Natural killer cell treated with Interleukin-12 subunit alpha and Interleukin-12 subunit beta and Interleukin-15 and Interleukin-18, amount 100 ng/mL, for 72 hours (primary cell): ENCODE results near the gene RAP1GAP. TPM values are rescaled to one million over a fixed set of nuclear protein-coding genes. Genes with fewer than 3 reads are reported as not detected.

ENCODE experiments used
- ATAC-seq, 2 donors: fragments of 150-1000 bp; cut with Tn5 transposase in 1 of 2; sonication (Bioruptor Pico), chemical (Tn5 transposase) in 1 of 2; 2 replicates each; pipeline ENCODE4 v1.10.0; 2021
- DNase-seq: peaks from one replicate; pipeline ENCODE4 v3.0.0; 2022; ENCODE audit warnings: low spot score
- H3K27ac Mint-ChIP-seq, 2 donors: 1 replicate in 1 of 2; 2 replicates in 1 of 2; pipeline ENCODE4 v1.8.0; 2022; ENCODE audit warnings: mixed read lengths in 2 of 2, mild to moderate bottlenecking in 1 of 2, moderate library complexity in 1 of 2
- H3K27me3 Mint-ChIP-seq, 2 donors: 1 replicate in 1 of 2; 2 replicates in 1 of 2; pipeline ENCODE4 v1.8.0; 2022; ENCODE audit warnings: mixed read lengths in 2 of 2
- H3K36me3 Mint-ChIP-seq: one replicate; pipeline ENCODE4 v1.8.0; 2022; ENCODE audit warnings: mixed read lengths
- H3K4me1 Mint-ChIP-seq, 2 donors: 1 replicate in 1 of 2; 2 replicates in 1 of 2; pipeline ENCODE4 v1.8.0; 2022; ENCODE audit warnings: low read depth in 2 of 2, mixed read lengths in 2 of 2, mild to moderate bottlenecking in 1 of 2
- H3K4me3 Mint-ChIP-seq: one replicate; pipeline ENCODE4 v1.8.0; 2022; ENCODE audit warnings: mixed read lengths
- H3K9me3 Mint-ChIP-seq: 2 replicates; pipeline ENCODE4 v1.8.0; 2022; ENCODE audit warnings: mixed read lengths
- total RNA-seq, 2 donors: library from RNA; stranded (reverse); gene quantifications; one replicate each; pipeline ENCODE4 v1.2.3, GENCODE V29; 2022

The RAP1GAP gene
- under 1 TPM in 1 of 2 donors, not detected in 1; 0.19 TPM for total RNA-seq

DNA sequence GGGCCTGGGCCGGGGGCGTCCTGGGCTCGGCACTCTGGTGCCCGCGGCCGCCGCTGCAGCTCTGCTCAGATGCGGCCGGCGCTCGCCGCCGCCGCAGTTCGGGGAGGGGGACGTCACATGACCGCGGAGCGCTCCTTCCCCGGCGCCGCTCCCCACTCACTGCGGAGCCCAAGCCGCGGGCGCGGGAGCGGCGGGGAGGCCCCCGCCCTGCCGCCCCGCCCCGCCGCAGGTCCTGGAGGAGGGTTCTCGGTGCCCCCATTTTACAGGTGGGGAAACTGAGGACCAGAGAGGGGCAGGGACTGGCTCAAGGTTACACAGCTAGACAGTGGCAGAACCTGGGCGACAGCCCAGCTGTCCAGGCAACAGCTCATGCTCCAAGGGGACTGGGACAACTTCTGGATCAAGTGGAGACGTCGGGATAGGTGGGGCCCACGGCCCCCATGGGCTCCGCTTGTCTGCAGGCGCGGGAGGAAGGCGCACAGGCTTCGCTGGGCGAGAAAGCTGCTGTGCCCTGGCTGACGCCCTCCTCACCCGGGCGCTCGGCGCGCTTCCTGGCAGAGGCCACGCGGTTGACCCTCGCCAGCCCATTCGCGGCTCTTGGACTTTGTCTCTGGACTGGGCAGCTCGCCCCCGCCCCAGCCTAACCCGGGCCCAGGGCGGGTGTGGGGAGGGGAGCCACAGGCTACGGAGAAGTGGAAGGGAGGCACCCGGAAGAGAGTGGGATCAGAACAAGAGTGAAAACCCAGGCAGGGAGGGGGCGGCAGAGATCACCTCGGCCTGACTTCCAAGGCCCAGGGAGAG lies at the start of gene RAP1GAP:
TSS of gene RAP1GAP (minus strand) at position 100 of the 801 bp plus-strand sequence. CDS start 49,325 bp downstream, outside the sequence.
- ATAC-seq: peak; percentile 60 to 62
- H3K27me3 Mint-ChIP-seq: peaks cover 3 to 7% of the 10 kb centered on the region in 2 donors
- DNase-seq: no peak
- H3K4me1 Mint-ChIP-seq: no peaks in the 10 kb centered on the region
- peak within 1 kb of the TSS; percentile 32 for H3K4me3 Mint-ChIP-seq
- H3K27ac Mint-ChIP-seq: no peak within 1 kb of the TSS
- H3K9me3 Mint-ChIP-seq: no peaks in the 10 kb centered on the region
- no peaks in the 10 kb centered on the region for H3K36me3 Mint-ChIP-seq

DNA sequence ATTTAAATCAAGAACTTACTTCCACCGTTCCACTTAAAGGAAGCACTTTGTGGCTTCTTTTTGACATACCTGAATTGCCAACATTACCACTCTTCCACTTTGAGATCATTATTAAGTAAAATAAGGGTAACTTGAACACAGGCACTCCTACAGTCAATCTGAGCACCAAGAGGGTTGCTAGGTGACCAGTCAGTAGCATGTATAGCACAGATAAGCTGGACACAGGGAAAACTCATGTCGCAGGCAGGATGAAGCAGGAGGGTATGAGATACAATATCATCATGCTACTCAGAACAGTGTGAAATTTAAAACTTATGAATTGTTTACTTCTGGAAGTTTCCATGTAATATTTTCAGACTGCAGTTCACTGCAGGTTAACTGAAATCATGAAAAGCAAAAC lies 47.0 kb upstream of the RAP1GAP start:
- Mint-ChIP-seq H3K36me3 (peaks cover 26% of the 10 kb centered on the region), H3K4me3 (no peak overlapping the region), H3K27ac (peak overlapping the region; percentile 20 to 29), H3K4me1 (peaks cover 0 to 5% of the 10 kb centered on the region in 2 donors), H3K27me3 (no peaks in the 10 kb centered on the region), H3K9me3 (no peaks in the 10 kb centered on the region)
- no peak for DNase-seq
- ATAC-seq: no peak

DNA sequence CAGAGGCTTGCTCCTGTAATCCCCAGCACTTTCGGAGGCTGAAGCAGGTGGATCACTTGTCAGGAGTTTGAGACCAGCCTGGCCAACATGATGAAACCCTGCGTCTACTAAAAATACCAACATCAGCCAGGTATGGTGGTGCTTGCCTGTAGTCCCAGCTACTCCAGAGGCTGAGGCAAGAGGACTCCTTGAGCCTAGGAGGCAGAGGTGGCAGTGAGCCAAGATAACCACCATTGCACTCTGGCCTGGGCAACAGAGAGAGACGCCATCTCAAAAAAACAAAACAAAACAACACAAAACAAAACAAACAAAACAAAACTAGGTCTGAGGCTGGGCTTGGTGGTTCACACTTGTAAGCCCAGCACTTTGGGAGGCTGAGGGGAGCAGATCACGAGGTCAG lies 38.7 kb upstream of the RAP1GAP start:
- H3K36me3 Mint-ChIP-seq: peaks cover 14% of the 10 kb centered on the region
- peaks cover 3 to 4% of the 10 kb centered on the region in 2 donors for H3K4me1 Mint-ChIP-seq

DNA sequence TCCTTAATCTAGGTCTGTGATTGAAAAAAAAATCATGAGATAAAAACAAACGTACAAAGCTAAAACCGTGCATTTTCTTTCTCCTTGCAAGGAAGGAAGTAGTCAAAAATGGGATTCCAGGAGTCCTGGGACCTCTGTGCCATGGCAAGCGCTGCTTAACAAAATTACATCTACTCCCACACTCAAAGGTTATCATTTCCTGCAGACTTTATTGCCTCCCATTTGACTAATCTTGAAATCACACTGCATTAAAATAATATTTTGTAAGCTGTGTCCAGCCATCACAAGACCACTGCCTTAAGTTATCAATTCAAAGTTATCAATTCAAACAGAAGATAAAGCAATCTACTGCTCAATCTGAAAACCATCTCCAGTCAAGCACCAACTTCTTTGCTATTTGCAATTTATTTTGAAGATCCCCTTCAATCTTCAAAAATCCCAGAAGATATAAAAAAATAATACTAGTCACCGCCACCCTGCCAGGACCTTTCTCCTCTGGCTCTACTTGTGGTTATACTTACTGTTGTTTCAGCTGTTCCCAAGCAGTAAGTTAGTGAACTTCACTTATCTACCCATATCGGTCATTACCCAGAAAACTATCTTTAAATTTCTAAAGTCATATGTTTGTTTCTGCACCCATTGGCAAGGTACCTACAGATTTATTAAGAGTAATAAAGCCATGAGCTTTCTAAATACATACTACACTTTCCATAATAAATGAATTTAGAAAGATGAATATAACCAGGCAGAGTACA lies 38.1 kb upstream of the RAP1GAP start:
- DNase-seq: no peak
- Mint-ChIP-seq H3K4me3 (no peak overlapping the region), H3K36me3 (peaks cover 17% of the 10 kb centered on the region), H3K27ac (no peak overlapping the region), H3K9me3 (no peaks in the 10 kb centered on the region), H3K27me3 (no peaks in the 10 kb centered on the region), H3K4me1 (peaks cover 3 to 4% of the 10 kb centered on the region in 2 donors)
- ATAC-seq: no peak

More for the DNA sequence above, 38.7 kb upstream of the RAP1GAP start:
- Mint-ChIP-seq H3K9me3 (no peaks in the 10 kb centered on the region), H3K27me3 (no peaks in the 10 kb centered on the region), H3K27ac (no peak overlapping the region), H3K4me3 (no peak overlapping the region)
- ATAC-seq (no peak), DNase-seq (no peak)

DNA sequence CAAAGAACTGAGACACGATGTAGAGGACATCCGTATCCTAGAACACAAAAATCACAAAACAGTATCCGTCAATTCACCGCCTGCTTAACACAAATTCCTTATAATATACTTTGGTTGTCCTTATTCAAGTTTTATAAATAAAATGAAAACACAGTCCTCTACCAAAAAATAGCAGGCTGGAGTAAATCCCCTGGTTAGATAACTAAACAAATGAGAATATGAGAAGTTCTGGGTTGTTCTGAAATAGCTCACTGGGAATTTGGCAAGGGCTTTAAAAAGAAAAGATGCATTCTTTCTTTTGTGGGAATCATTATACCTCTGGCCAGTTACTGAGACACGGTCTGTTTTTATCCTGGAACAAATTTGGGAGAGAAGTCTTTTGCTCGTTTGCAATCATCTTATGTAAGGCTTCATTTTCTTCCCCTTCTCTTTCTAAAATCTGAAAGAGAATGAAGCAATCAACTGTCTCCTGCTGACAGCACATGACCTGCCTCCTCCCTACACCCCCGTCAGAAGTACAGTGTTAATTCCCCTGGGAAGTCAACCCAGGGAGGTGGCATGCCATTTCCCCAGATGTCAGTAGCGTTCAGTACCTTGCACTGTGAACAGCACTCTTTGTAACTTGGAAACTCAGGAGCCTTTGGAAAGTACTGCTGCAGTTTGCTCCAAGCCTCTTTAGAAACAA lies 37.1 kb upstream of the RAP1GAP start:
- Mint-ChIP-seq H3K27me3 (no peaks in the 10 kb centered on the region), H3K9me3 (no peaks in the 10 kb centered on the region), H3K4me1 (peaks cover 3 to 4% of the 10 kb centered on the region in 2 donors), H3K36me3 (peaks cover 23% of the 10 kb centered on the region), H3K4me3 (no peak overlapping the region), H3K27ac (no peak overlapping the region)
- ATAC-seq (no peak), DNase-seq (no peak)

DNA sequence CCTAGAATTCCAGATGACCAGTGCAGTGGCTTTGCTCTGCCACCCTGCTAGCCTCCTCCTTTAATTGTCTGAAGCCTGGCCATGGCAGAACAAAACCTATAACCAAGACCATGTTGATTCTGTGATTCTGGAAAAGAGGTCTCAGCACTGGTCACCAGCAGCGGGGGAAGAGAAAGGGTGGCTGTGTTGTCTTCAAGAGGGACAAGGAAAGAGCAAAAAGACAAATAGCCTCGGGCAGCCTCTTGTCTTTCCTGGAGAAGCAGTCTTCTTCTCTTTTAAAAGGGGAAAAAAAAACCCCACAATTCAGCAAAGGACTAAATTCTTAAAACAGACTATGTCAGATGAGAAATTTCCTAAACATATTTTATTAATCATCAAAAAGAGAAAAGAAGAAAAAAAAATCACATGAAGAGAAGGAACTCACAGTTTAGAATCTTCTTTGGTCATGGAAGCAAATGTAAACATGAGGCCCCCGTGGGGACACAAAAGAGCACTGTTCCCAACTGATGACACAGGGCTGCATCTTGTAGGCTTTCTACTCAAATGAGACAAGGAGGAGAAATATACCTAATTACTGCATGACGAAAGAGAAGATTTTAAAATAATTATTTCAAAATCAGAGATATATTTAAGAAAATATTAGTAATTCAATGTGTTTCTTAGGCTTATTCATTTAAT lies 36.3 kb upstream of the RAP1GAP start:
- Mint-ChIP-seq H3K4me3 (no peak overlapping the region), H3K9me3 (no peaks in the 10 kb centered on the region), H3K4me1 (peaks cover 3 to 4% of the 10 kb centered on the region in 2 donors), H3K27ac (no peak overlapping the region), H3K27me3 (no peaks in the 10 kb centered on the region), H3K36me3 (peaks cover 23% of the 10 kb centered on the region)
- no peak for DNase-seq
- no peak for ATAC-seq

DNA sequence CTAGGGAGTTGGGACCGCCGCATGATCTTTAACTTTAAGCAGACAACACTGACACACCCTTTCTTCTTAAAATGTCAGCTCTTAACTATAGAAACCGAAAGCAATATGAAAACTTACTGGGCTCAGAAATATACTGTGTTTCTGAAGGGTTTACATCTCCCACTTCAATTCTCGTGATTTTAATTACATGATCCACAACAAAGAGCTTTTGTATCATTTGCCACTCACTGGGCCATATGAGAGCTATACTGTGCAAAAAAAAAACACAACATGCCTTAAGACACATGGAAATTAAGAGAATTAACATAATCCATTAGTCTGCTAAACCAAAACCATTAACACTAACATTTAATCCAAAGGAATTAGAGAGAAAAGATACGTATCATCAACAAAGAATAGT lies 35.0 kb upstream of the RAP1GAP start:
- H3K36me3 Mint-ChIP-seq: peaks cover 27% of the 10 kb centered on the region
- DNase-seq: no peak
- no peaks in the 10 kb centered on the region for H3K27me3 Mint-ChIP-seq
- no peak for ATAC-seq
- no peak overlapping the region for H3K4me3 Mint-ChIP-seq
- H3K4me1 Mint-ChIP-seq: peaks cover 3 to 4% of the 10 kb centered on the region in 2 donors
- no peaks in the 10 kb centered on the region for H3K9me3 Mint-ChIP-seq
- no peak overlapping the region for H3K27ac Mint-ChIP-seq

DNA sequence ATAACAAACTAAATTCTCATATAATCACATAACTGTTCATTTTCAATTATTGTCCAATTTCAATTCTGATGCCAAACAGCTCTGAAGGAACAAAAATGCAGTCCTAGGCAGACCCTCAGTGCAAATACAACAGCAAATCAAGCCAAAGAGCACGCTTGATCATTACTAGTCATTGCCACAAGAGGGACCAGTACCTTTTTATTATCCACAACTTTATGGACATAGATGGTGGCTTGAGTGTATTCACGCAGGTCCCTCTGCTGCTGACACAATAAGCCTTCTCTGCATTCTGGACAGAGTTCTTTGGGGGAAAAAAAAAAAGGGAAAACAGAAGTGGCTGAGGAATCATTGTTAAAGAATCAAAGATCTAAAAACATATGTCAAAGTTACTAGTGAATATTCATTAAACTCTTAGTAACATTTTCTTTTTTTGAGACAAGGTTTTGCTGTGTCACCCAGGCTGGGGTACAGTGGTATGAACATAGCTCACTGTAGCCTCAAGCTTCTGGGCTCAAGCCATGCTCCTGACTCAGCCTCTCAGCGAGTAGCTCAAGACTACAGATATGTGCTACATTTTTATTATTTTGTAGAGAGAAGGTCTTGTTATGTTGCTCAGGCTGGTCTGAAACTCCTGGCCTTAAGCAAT lies 34.3 kb upstream of the RAP1GAP start:
- Mint-ChIP-seq H3K36me3 (peaks cover 27% of the 10 kb centered on the region), H3K27me3 (no peaks in the 10 kb centered on the region), H3K9me3 (no peaks in the 10 kb centered on the region), H3K4me1 (peaks cover 3 to 4% of the 10 kb centered on the region in 2 donors), H3K27ac (no peak overlapping the region), H3K4me3 (no peak overlapping the region)
- no peak for DNase-seq
- ATAC-seq: no peak

DNA sequence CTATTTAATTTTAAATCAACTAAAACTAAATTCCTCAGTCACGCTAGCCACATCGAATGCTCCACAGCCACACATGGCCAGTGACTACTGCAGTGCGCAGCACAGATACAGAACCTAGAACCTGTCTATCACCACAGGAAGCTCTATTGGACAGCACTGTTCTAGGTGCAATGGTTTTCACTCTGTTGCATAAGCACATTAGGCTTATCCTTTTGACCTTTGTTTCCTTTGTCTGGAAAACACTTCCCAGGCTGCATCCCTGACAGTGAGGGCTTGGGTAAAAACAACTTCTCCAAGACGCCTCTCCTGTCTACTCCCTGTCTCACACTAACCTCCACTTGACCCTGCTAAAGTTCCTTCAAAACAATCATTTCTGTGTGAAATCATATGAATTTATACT lies 33.6 kb upstream of the RAP1GAP start:
- no peak for DNase-seq
- ATAC-seq: no peak
- peaks cover 3 to 4% of the 10 kb centered on the region in 2 donors for H3K4me1 Mint-ChIP-seq
- no peak overlapping the region for H3K27ac Mint-ChIP-seq
- H3K36me3 Mint-ChIP-seq: peaks cover 27% of the 10 kb centered on the region
- H3K9me3 Mint-ChIP-seq: no peaks in the 10 kb centered on the region
- H3K4me3 Mint-ChIP-seq: no peak overlapping the region
- no peaks in the 10 kb centered on the region for H3K27me3 Mint-ChIP-seq

DNA sequence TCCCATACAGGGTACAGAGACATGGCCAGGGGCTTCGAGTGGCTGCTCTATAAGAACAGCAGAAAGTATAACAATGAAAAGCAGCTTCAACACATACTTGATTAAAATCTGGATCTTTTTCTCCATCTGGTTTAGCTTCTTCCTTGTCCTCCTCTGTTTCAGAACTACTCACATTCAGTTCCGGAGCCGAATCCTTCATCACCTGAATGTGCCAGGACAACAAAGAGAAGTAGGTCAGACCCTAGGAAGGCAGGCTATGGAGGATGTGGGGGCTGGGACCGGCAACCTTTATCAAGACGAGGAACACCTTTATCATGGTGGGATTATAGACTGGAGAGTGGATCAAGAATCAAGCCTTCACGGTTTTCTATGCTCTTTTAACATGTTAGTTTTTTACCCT lies 32.2 kb upstream of the RAP1GAP start:
- H3K27ac Mint-ChIP-seq: no peak overlapping the region

DNA sequence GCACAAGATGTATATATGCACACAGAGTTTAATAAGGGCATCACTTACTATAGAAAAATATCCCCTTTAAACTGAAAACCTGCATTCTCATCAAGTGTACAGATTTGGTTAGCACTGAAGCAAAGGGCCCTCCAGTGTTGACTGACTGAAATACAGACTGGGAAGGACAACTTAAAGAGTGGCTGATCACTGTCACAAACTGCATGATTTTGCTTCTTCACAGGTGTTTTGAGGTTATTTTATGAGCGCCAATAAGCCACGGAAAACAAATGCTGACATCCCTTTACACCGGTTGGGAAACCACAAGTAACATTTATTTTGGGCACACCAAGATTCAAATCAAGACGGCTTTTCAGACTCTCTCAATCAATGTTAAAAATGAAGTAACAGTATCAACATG lies 30.9 kb upstream of the RAP1GAP start:
- H3K27ac Mint-ChIP-seq: no peak overlapping the region
- H3K36me3 Mint-ChIP-seq: peaks cover 34% of the 10 kb centered on the region
- no peak overlapping the region for H3K4me3 Mint-ChIP-seq
- no peaks in the 10 kb centered on the region for H3K27me3 Mint-ChIP-seq
- peaks cover 7 to 8% of the 10 kb centered on the region in 2 donors for H3K4me1 Mint-ChIP-seq
- no peaks in the 10 kb centered on the region for H3K9me3 Mint-ChIP-seq
- DNase-seq: no peak
- no peak for ATAC-seq

More for the DNA sequence above, 32.2 kb upstream of the RAP1GAP start:
- H3K4me1 Mint-ChIP-seq: peaks cover 4% of the 10 kb centered on the region in 2 donors
- H3K27me3 Mint-ChIP-seq: no peaks in the 10 kb centered on the region
- ATAC-seq (no peak), DNase-seq (no peak)
- no peak overlapping the region for H3K4me3 Mint-ChIP-seq
- H3K36me3 Mint-ChIP-seq: peaks cover 30% of the 10 kb centered on the region
- no peaks in the 10 kb centered on the region for H3K9me3 Mint-ChIP-seq

DNA sequence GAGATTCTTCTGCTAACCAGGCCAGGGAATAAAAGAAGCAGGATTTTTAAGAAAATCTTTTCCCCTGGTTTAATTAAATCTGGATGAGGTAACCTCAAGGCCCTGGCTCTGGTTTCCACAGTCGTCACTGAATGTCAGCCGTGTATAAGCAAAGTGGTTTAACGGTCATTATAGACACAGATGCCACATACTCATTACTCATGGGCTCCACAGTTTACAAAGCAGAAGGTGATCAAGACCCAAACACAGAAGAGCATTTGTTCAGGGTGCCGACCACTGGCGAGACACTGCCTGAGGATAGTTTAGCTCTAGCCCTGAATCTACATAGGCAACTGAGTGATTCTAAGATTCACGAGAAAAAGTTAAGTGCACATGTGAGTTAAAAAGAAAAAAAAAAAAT lies 27.8 kb upstream of the RAP1GAP start:
- ATAC-seq: no peak
- no peak overlapping the region for H3K4me3 Mint-ChIP-seq
- no peaks in the 10 kb centered on the region for H3K27me3 Mint-ChIP-seq
- H3K36me3 Mint-ChIP-seq: peaks cover 30% of the 10 kb centered on the region
- no peak overlapping the region for H3K27ac Mint-ChIP-seq
- H3K9me3 Mint-ChIP-seq: no peaks in the 10 kb centered on the region
- no peak for DNase-seq
- H3K4me1 Mint-ChIP-seq: peaks cover 4 to 5% of the 10 kb centered on the region in 2 donors

DNA sequence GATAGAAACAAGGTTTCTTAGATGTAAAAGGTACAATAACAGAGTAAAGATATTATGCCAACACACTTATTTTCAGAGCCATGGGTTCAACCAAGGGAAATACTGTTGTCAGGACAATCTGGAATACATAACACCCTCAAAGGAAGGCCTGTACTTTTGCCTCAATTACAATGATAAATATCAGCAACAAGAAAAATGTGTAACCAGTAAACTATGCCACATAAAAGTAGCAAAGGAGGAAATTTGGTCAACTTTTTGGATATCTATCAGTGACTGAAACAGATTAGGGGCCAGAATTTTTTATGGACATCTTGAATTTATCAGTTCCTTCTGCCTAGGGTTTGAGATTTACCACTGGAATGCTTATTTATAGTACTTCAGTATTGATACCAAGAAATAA lies 24.6 kb upstream of the RAP1GAP start:
- no peaks in the 10 kb centered on the region for H3K27me3 Mint-ChIP-seq
- peaks cover 20% of the 10 kb centered on the region for H3K36me3 Mint-ChIP-seq
- no peak overlapping the region for H3K4me3 Mint-ChIP-seq
- H3K9me3 Mint-ChIP-seq: no peaks in the 10 kb centered on the region
- no peak overlapping the region for H3K27ac Mint-ChIP-seq
- no peak for ATAC-seq
- no peak for DNase-seq
- H3K4me1 Mint-ChIP-seq: peaks cover 4 to 5% of the 10 kb centered on the region in 2 donors
